CD4-positive, CD25-positive, alpha-beta regulatory T cell (primary cell): Measurements from ENCODE around the gene DNAJC21. TPM values are rescaled to one million over a fixed set of nuclear protein-coding genes. Genes with fewer than 3 reads are reported as not detected.

Experiments
- ATAC-seq, 2 donors: fragments of 150-1000 bp; cut with Tn5 transposase; one replicate each; pipeline ENCODE4 v1.10.0; 2021; ENCODE audit warnings: low read depth in 2 of 2, moderate number of reproducible peaks in 2 of 2, moderate library complexity in 1 of 2
- DNase-seq, 3 donors: peaks; one replicate each; pipeline versions ENCODE4 v3.0.0 to v3.0.0-alpha.2; 2012 to 2022; ENCODE audit warnings: mixed read lengths in 1 of 3
- H3K27ac ChIP-seq: one replicate; pipeline ENCODE4 v1.7.0; 2013; ENCODE audit warnings: mild to moderate bottlenecking, low read length; ENCODE audit not compliant: insufficient read depth, poor library complexity, severe bottlenecking
- H3K27me3 ChIP-seq: one replicate; pipeline ENCODE4 v1.7.0; 2013; ENCODE audit warnings: low read length; ENCODE audit not compliant: control insufficient read depth, insufficient read depth
- H3K36me3 ChIP-seq: one replicate; pipeline ENCODE4 v1.7.0; 2013; ENCODE audit warnings: mild to moderate bottlenecking, low read length, moderate library complexity; ENCODE audit not compliant: control insufficient read depth, insufficient read depth
- H3K4me1 ChIP-seq: 2 replicates; pipeline ENCODE4 v1.7.0; 2013; ENCODE audit warnings: mild to moderate bottlenecking, low read length; ENCODE audit not compliant: insufficient read depth, control insufficient read depth, poor library complexity, severe bottlenecking
- H3K4me3 ChIP-seq: one replicate; pipeline ENCODE4 v1.7.0; 2013; ENCODE audit warnings: low read depth, mild to moderate bottlenecking, low read length, moderate library complexity
- H3K9me3 ChIP-seq, 2 experiments: 1 replicate in 1 of 2; 2 replicates in 1 of 2; pipeline ENCODE4 v1.7.0; 2013; ENCODE audit warnings: low read length in 2 of 2, mild to moderate bottlenecking in 1 of 2, moderate library complexity in 1 of 2; ENCODE audit not compliant: control insufficient read depth in 2 of 2
- H3K27ac Mint-ChIP-seq, 3 donors: one replicate each; pipeline ENCODE4 v1.8.0; 2020 to 2022; ENCODE audit warnings: mild to moderate bottlenecking in 3 of 3, mixed read lengths in 3 of 3, moderate library complexity in 2 of 3
- H3K27me3 Mint-ChIP-seq: one replicate; pipeline ENCODE4 v1.8.0; 2022; ENCODE audit warnings: mild to moderate bottlenecking, mixed read lengths
- H3K36me3 Mint-ChIP-seq: one replicate; pipeline ENCODE4 v1.8.0; 2020; ENCODE audit warnings: mixed read lengths
- H3K4me1 Mint-ChIP-seq, 4 donors: one replicate each; pipeline ENCODE4 v1.8.0; 2020 to 2022; ENCODE audit warnings: mixed read lengths in 4 of 4, mild to moderate bottlenecking in 1 of 4
- H3K4me3 Mint-ChIP-seq, 4 donors: one replicate each; pipeline ENCODE4 v1.8.0; 2020 to 2022; ENCODE audit warnings: mild to moderate bottlenecking in 4 of 4, mixed read lengths in 4 of 4, moderate library complexity in 3 of 4
- H3K9me3 Mint-ChIP-seq, 7 donors: one replicate each; pipeline ENCODE4 v1.8.0; 2020 to 2022; ENCODE audit warnings: mixed read lengths in 7 of 7, mild to moderate bottlenecking in 3 of 7, moderate library complexity in 2 of 7
- polyA plus RNA-seq, 4 donors: library from polyadenylated mRNA; unstranded; fragments of 300-500 nt; fragmentation: Illumina TruSeq; gene quantifications; one replicate each; pipeline ENCODE4 v1.2.3, GENCODE V29; 2021
- total RNA-seq: library from RNA; stranded (reverse); gene quantifications from one replicate; pipeline ENCODE4 v1.2.3, GENCODE V29; 2022

Gene DNAJC21
- total and polyA plus RNA-seq, 5 donors from 2014 or later: 15.0 to 42.9 (median 19.7) TPM

GRCh38 chr5:35002459-35002858, 73.1 kb downstream of the DNAJC21 start:
- H3K4me1 Mint-ChIP-seq: peaks cover 0 to 4% (median 0%) of the 10 kb centered on the region in 4 donors

GRCh38 chr5:35003018-35003957, 73.9 kb downstream of the DNAJC21 start:
- no peaks in the 10 kb centered on the region for H3K27me3 ChIP-seq
- no peaks in the 10 kb centered on the region for H3K36me3 ChIP-seq
- ATAC-seq: no peak
- H3K9me3 Mint-ChIP-seq: no peaks in the 10 kb centered on the region
- no peaks in the 10 kb centered on the region for H3K4me1 ChIP-seq
- no peak overlapping the region for H3K4me3 Mint-ChIP-seq
- H3K36me3 Mint-ChIP-seq: no peaks in the 10 kb centered on the region
- H3K9me3 ChIP-seq: no peaks in the 10 kb centered on the region
- DNase-seq: peak; percentile 1 to 51 (median 22)
- H3K27ac Mint-ChIP-seq: peak overlapping the region in 1 of 3 donors; percentile 25
- H3K27ac ChIP-seq: no peak overlapping the region
- peaks cover 16% of the 10 kb centered on the region for H3K27me3 Mint-ChIP-seq
- H3K4me1 Mint-ChIP-seq: peaks cover 0 to 4% (median 0%) of the 10 kb centered on the region in 4 donors
- no peak overlapping the region for H3K4me3 ChIP-seq

More at GRCh38 chr5:35002459-35002858, 73.1 kb downstream of the DNAJC21 start:
- H3K9me3 ChIP-seq: no peaks in the 10 kb centered on the region
- Mint-ChIP-seq H3K27ac (peak overlapping the region in 1 of 3 donors; percentile 25), H3K36me3 (no peaks in the 10 kb centered on the region), H3K4me3 (no peak overlapping the region), H3K9me3 (no peaks in the 10 kb centered on the region), H3K27me3 (peaks cover 16% of the 10 kb centered on the region)
- no peaks in the 10 kb centered on the region for H3K4me1 ChIP-seq
- no peaks in the 10 kb centered on the region for H3K27me3 ChIP-seq
- ATAC-seq: no peak
- no peak overlapping the region for H3K4me3 ChIP-seq
- H3K36me3 ChIP-seq: no peaks in the 10 kb centered on the region
- DNase-seq: no peak
- no peak overlapping the region for H3K27ac ChIP-seq

GRCh38 chr5:35004200-35004599, 74.8 kb downstream of the DNAJC21 start:
- DNase-seq (no peak), ATAC-seq (no peak)
- Histone ChIP-seq H3K36me3 (no peaks in the 10 kb centered on the region), H3K27me3 (peaks cover 5% of the 10 kb centered on the region), H3K9me3 (no peaks in the 10 kb centered on the region), H3K4me1 (no peaks in the 10 kb centered on the region), H3K27ac (no peak overlapping the region), H3K4me3 (no peak overlapping the region)
- no peaks in the 10 kb centered on the region for H3K36me3 Mint-ChIP-seq
- no peak overlapping the region for H3K27ac Mint-ChIP-seq
- peaks cover 0 to 4% (median 0%) of the 10 kb centered on the region in 4 donors for H3K4me1 Mint-ChIP-seq
- no peaks in the 10 kb centered on the region for H3K9me3 Mint-ChIP-seq
- H3K4me3 Mint-ChIP-seq: no peak overlapping the region
- peaks cover 16% of the 10 kb centered on the region for H3K27me3 Mint-ChIP-seq

- H3K4me1 Mint-ChIP-seq: peaks cover 0 to 4% (median 0%) of the 10 kb centered on the region in 4 donors
Measured at GRCh38 chr5:35004771-35005170, 75.4 kb downstream of the DNAJC21 start.

More at GRCh38 chr5:35004771-35005170, 75.4 kb downstream of the DNAJC21 start:
- Histone ChIP-seq H3K4me3 (no peak overlapping the region), H3K9me3 (no peaks in the 10 kb centered on the region), H3K27me3 (peaks cover 5% of the 10 kb centered on the region), H3K4me1 (no peaks in the 10 kb centered on the region), H3K36me3 (no peaks in the 10 kb centered on the region), H3K27ac (no peak overlapping the region)
- Mint-ChIP-seq H3K9me3 (no peaks in the 10 kb centered on the region), H3K36me3 (no peaks in the 10 kb centered on the region), H3K27ac (no peak overlapping the region), H3K27me3 (peaks cover 21% of the 10 kb centered on the region), H3K4me3 (no peak overlapping the region)
- ATAC-seq (no peak), DNase-seq (no peak)

Other genes with a start within 250 kb of the DNAJC21 start
- gene TTC23L, start 90.4 kb upstream of the DNAJC21 start, total RNA-seq: not detected
- not detected for gene TTC23L, start 90.4 kb upstream of the DNAJC21 start, polyA plus RNA-seq
- 18.1 TPM for gene RAD1, start 14.1 kb upstream of the DNAJC21 start, total RNA-seq
- 10 to 100 TPM; 18.2 to 29.6 (median 20.0) TPM for gene RAD1, start 14.1 kb upstream of the DNAJC21 start, polyA plus RNA-seq
- 20.5 TPM for gene BRIX1, start 13.8 kb upstream of the DNAJC21 start, total RNA-seq
- 10 to 100 TPM; 44.2 to 51.0 (median 48.0) TPM for gene BRIX1, start 13.8 kb upstream of the DNAJC21 start, polyA plus RNA-seq
- not detected for gene AGXT2, start 118.4 kb downstream of the DNAJC21 start, total RNA-seq
- not detected for gene AGXT2, start 118.4 kb downstream of the DNAJC21 start, polyA plus RNA-seq